Measurements from ENCODE around the gene RIC8A. TPM values are rescaled to one million over a fixed set of nuclear protein-coding genes. Genes with fewer than 3 reads are reported as not detected.
"Not testable (repeated sequence)": the region's sequence is repeated elsewhere in the genome, so short reads cannot be mapped to it uniquely, and the experiment has no call there.

RIC8A gene
- 139 and 149 TPM in 2 replicates for total RNA-seq
- 175 TPM for polyA plus RNA-seq (2012)

DNA sequence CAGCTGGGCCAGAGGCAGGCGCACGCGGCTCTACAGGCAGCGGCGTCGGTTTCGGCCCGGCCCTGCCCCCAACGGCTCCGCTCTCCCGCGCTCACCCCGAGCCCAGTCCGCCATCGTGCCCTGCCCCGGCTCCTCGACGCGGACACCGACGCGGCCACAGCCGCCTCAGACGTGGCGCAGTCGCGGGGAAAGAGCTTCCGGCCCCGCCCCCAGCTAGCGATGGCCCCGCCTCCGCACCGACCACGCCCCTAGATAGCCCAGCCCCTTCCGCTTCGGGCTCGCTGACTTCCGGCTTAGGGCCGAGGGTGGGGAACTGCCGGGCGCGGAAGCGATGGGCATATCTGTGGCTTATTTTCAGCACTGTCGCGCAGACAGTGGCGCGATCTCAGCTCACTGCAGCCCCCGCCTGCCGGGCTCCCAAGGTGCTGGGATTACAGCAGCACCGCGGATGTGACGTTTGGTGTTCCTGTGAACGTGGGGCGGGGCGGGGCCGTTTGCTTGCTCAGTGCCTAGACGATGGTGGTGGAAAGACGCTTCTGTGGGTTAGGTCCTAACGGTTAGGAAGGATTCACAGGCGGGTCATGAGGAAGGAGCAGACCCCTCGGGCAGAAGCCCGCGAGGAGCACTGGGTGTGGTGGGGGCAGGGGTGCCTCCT, at the start of gene RIC8A, which contains the start of gene BET1L:
RIC8A (plus strand) TSS at position 501 of the 655 bp plus-strand sequence. CDS start 1,147 bp downstream, outside the sequence.
BET1L (minus strand) TSS at position 192 of the 655 bp plus-strand sequence; CDS start at position 114, 78 bp downstream.
- DNase-seq (ENCODE audit: low read depth): peak; percentile 98

DNA sequence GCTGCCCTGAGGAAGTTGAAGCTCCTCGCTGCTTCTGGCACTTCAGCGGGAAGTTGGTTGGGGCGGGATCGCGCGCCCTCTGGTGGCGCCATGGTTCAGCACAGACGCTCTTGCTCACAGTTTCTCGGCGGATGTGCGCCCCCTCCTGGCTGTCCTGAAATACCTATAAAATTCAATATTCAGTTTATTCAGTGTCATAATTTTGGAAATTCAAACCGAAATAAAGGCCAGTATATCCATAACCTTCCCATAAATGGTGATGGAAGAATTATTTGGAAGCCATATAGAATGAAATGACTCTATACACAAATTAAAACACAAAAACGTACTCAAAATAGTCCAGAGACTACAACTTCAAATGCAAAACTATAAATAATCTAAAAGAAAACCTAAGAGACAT, 27.3 kb upstream of the RIC8A start:
- DNase-seq (ENCODE audit: low read depth): not testable (repeated sequence)

DNA sequence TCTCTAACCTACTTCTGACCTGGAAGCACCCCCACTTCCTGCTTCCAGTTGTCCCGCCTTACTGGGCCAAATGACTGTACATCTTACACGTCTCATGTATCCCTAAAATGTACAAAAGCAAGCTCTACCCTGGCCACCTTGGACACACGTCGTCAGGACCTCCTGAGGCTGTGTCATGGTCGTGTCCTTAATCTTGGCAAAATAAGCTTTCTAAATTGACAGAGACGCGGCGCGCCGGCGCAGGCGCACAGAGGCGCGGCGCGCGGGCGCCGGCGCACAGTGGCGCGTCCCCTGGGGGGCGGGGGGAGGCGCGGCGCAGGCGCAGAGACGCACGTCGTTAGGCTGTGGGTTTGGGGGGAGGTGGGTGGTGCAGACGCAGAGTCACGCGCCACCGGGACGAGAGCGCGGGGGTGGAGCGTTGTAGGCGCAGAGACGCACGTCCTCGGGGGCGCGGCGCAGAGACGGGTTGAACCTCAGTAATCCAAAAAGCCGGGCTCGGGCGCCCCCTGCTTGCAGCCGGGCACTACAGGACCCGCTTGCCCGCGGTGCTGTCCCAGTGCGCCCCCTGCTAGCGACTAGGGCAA, 18.2 kb upstream of the RIC8A start:
- not testable (repeated sequence) for DNase-seq (ENCODE audit: low read depth)

DNA sequence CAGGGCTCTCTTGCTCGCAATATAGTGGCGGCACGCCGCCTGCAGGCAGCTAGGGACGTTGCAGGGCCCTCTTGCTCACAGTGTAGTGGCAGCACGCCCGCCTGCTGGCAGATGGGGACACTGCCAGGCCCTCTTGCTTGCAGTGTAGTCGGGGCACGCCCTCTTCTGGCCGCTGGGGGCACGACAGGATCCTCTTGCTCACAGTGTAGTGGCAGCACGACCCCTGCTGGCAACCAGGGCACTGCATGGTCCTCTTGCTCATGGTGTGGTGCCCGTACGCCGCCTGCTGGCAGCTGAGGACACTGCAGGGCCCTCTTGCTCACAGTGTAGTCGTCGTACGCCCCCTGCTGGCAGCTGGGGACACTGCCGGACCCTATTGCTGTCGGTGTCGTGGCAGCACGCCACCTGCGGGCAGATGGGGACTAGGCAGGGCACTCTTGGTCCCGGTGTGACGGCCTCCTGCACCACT, 17.6 kb upstream of the RIC8A start:
- DNase-seq (ENCODE audit: low read depth): not testable (repeated sequence)

DNA sequence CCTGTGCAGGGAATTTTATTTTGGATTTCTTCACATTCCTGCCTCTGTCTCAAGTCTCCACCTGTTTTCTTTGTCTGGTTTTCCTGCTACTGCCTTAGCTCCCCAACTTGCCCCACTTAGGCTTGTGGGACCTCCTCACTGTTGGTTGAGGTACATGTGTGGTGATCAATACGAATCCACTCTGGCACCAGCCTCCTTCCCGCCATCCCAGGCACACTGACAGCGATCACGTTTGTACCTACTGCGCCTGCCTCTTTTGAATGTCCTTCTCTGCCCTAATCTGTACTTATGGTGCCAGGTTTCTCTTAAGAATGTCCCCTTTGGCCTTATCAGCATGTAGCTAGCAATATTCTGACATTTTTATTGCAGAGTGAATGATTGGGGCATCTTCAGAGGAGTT, 17.0 kb upstream of the RIC8A start:
- DNase-seq (ENCODE audit: low read depth): not testable (repeated sequence)

DNA sequence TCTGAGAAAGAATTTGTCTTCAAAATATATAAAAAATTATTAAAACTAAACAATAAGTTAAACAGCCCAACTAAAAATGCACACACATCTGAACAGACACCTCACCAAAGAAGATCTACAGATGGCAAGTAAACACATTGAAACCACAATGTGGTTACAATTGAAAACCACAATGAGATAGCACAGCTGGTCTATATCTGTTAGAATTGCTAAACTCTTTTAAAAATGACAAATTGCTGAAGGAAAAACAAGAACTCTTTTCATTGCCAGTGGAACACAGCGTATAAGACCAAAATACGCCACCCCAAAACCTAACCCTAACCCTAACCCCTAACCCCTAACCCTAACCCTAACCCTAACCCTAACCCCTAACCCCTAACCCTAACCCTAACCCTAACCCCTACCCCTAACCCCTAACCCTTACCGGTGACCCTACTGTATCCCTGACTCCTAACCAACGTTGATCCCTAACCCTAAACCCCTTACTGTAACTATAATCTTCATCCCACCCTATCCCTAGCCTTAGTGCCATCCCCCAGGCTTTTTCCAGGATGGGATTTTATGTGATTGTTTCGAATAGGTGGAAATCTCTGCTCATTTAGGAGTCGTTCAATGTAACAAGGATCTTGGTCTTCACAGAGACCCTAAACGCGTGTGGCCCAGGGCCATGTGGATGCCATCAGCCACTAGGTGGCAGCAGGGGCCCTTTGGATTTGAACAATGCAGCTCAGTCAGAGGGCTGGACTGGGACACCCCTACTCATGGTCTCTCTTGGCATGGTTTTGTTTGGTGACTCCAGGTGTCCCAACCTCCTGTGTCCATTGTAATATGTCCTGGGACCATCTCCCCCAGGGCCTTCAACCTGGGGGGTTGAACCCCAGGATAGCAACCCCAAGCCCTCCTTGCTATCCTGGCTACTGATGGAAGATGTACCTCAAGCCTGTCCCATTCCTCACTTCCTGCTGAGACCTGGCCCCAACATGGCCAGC, 15.7 kb upstream of the RIC8A start:
- not testable (repeated sequence) for DNase-seq (ENCODE audit: low read depth)

DNA sequence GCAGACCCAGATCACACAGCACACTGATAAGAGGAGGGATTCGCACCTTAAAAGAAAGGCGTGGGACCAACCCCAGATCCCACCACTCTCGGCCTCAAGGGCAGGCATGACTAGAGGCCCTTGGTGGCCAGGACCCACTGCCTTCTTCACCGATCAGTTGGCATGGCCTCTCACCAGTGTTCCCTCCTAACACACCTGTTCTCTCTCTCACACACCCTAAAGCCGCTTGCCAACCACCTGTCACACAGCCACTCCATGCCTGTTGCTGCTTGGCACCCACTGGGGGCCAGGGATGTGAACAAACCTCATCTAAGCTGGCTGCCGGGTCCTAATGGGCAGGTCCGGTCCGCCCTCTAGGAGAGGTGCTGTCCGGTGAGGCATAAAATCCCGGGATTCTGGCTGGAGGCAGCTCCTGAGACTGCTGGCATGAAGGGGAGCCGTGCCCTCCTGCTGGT, 14.8 kb upstream of the RIC8A start, which contains the start of gene SCGB1C1:
SCGB1C1 (plus strand) TSS at position 405 of the 455 bp plus-strand sequence; CDS start at position 427, 22 bp downstream.
- DNase-seq (ENCODE audit: low read depth): not testable (repeated sequence)

DNA sequence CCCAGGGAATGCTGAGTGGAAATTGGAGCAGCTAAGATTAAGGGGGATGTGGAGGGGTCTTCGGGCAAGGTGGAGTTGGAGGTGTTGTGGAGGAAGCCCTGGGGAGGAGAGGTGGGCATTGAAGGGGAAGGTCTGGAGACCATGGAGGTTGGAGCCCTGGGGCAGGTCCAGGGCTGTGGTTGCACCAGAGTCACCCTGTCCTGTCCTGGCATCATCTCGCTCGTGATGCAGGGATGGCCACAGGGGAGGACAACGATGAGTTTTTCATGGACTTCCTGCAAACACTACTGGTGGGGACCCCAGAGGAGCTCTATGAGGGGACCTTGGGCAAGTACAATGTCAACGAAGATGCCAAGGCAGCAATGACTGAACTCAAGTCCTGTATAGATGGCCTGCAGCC, 14.0 kb upstream of the RIC8A start:
- DNase-seq (ENCODE audit: low read depth): not testable (repeated sequence)

DNA sequence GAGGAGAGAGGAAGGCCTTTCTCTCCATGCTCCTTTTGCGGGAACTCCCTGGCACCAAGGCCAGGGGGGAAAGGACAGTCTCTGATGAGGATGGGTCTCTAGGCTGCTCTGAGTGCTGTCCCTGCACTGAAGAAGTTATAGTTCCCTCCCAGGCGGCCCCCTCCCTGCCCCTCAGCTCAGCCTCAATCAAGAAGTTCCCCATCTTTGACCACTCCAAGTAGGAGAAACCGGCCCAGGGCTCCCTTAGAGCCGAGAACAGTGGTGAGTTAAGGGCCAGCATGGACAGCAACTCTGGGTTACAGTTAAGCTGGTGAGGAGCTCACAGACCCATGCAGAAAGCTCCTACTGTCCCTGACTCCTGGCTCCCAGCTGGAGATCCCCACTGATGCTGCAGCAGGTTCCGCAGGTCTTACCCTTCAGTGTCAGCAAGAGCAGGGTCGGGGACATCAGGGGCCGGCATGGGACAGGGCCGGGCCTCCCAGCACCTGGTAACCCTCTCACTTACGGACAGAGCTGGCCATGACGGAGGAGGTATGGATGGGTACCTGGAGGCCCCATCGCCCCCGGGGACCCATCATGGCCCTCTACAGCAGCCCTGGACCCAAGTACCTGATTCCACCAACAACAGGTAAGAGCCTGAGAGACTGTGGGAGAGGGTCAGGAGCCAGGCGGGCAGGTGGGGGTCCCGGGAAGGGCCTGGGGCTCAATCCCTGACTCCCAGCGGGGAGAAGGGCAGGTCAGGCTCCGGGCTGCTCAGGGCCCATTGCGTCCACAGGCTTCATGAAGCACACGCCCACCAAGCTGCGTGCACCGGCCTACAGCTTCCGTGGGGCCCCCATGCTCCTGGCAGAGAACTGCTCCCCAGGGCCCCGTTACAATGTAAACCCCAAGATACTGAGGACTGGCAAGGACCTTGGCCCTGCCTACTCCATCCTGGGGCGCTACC, 10.4 kb upstream of the RIC8A start:
- no peak for DNase-seq (ENCODE audit: low read depth)

DNA sequence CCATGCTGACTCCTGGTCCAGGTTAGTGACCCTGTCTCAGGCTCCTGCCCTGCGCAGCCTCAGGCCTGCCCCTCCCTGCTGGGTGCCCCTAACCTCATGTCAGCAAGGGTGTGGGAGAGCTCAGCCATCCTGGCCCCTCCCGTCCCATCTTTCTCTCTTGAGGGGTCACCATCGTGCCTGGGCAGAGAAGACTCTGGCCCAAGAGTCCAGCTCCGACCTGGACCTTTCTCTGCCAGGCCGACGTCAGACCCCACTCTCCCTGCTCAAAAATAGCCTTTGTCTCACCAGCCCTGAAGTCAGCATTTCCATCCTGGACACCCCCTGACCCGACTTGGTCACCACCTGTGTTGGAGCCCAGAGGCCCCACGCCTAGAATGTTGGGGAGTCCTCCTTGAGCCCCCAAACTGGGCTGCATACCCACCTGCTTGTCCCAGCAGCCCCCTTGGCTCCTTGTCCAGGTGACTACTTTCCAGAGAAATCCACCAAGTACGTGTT, 9.7 kb upstream of the RIC8A start:
- DNase-seq (ENCODE audit: low read depth): no peak

DNA sequence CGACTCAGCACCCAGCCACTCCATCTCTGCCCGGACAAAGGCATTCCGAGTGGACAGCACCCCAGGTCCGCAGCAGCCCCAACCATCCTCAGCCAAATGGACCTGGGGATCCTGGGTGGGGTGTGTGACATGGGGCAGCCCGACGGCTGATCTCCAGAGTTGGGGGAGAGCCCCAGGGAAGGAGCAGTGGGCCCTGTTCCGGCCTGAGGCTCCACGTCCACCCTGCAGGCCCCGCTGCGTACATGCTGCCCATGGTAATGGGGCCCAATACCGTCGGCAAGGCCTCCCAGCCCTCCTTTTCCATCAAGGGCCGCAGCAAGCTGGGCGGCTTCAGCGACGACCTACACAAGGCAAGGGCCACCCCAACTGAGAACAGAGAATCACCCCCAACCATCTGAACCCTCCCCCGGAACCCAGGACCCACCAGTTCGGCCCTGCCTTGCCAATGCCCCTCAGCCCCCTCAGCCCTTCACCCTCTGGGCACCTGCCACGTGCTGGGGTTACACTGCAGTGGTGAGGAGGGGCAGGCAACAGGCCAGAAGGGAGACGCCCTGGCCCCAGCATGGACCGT, 9.2 kb upstream of the RIC8A start:
- no peak for DNase-seq (ENCODE audit: low read depth)

DNA sequence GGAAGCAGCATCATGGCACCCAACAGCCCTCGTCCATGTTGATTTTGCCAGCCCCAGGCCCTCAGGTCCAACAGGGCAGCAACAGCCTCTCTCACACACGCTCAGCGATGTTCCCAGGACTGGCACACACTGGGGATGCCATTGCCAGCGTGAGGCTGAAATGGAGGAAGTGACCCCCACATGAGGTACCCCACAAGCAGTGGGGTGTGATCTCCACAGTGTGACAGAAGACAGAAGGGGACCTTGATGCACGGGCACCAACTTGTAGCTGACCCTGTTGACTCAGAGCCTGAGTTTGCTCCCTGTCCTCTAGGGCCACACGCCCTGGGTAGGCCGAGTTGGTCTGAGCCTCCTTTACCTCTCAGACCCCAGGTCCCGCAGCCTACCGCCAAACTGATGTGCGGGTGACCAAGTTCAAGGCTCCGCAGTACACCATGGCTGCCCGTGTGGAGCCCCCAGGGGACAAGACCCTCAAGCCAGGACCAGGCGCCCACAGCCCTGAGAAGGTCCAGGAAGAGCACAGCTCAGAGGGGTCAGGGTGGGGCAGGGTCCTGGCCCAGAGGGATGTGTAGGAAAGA, 8.4 kb upstream of the RIC8A start:
- no peak for DNase-seq (ENCODE audit: low read depth)

DNA sequence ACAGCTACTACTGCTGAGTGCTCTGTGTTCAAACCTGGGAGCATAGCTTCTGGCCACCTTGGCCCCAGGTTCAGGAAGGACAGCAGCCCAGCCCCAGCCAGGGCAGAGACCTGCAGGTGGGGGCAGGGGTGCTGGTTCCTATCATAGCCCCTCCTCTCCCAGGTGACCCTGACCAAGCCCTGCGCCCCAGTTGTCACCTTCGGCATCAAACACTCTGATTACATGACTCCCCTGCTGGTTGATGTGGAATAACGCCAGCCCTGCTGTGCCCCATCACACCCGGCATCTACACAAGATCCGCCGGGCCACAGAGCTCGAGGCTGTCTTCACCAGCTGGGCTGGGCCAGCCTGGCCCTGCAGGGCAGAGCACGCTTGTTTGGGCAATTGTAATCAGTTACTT, 7.7 kb upstream of the RIC8A start:
- no peak for DNase-seq (ENCODE audit: low read depth)

DNA sequence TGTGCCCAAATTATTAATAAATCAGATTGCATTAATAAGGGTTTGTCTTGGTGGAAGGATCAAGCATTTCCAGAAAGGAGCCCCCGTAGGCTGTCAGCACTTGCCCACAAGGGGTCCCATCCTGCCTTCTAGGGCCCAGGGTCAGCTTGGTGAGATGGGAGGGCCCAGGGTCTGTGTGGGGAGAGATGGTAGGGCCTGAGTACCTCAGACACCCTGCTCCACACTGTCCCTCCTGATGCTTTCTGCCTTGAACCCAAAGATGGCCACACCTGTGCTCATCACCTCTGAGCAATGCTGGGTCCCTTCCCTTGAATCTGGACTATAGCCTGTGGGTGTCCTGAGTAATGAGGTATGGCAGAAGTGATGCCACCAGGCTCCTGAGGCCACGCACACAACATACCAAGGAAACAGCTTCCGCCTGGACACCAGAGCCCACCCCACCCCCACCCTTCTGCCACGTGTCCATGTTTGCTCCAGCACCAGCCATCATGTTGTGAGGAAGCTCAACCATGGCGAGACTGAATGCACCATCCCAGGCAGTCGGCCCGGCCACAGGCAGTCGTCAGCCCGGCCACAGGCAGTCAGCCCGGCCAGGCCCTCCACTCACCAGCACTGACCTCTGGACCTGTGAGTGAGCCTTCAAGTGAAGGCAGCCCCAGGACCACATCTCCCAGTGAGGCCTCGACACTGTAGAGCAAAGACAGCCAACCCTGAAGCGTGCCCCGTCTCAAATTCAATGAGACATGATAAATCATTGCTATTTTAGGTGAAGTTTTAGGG, 7.1 kb upstream of the RIC8A start:
- DNase-seq (ENCODE audit: low read depth): no peak

DNA sequence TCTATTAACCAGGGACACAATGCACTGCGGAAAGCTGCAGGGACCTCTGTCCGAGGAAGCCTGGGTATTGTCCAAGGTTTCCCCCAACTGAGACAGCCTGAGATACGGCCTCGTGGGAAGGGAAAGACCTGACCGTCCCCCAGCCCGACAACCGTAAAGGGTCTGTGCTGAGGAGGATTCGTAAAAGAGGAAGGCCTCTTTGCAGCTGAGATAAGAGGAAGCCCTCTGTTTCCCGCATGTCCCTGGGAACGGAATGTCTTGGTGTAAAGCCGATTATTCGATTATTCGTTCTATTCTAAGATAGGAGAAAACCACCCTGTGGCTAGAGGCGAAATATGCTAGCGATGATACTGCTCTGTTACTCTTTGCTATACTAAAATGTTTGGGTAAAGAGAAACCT, 5.5 kb upstream of the RIC8A start:
- DNase-seq (ENCODE audit: low read depth): no peak

DNA sequence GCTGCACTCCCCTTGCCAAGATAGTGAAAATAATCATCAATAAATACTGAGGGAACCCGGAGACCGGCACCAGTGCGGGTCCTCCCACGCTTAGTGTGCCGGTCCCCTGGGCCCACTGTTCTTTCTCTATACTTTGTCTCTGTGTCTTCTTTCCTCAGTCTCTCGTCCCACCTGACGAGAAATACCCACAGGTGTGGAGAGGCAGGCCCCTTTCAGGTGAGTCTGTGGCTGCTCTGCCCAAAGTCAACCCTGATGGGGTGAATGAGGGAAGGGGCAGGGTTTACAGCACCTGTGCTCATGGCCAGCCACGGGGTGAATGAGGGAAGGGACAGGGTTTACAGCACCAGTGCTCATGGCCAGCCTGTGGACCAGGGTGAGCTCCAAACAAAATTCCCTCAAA, 5.0 kb upstream of the RIC8A start:
- no peak for DNase-seq (ENCODE audit: low read depth)

DNA sequence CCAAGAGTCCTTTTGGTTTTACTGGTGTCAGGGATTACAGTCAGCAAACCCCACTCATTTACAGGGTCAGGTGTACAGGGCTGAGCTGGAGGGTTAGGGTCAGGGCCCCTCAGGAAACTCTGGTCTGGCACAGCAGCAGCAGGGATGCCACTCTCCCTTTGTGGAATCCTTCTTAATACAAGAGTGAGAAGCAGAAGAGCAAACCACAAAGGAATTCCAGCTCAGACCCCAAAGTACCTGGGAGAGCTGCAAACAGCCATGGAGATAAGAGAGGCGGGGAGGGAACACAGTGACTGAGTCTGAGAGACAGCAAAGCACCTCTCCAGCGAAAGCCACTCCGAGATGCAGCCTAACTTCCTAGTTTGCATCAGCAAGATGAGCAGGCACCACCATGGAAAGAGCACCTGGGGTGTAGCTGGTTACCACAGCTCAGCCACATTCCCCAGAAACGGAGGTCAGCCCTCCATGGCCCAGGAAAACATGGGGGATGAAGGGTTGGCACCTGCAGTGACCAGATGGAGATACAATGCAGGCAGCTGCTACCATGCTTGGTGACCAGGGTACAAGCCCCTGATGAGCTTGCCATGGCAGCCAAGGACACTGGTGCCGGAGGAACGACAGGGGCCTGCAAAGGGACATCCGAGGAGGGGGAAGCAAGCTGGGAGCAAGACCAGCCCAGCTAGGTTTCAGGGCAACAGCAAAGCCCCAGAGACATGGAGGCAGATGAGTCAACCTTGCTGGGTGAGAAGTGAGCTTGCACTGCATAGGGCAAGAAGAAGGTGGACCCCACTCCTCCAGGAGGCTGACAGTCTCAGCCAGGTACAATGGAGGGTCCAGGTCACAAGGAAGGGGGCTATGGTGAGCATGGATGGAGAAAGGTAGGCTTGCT, 4.2 kb upstream of the RIC8A start:
- no peak for DNase-seq (ENCODE audit: low read depth)

Measured in myocyte (in vitro differentiated cells).